ENCODE data around the gene ZBTB39. TPM values are rescaled to one million over a fixed set of nuclear protein-coding genes. Genes with fewer than 3 reads are reported as not detected.
A peak's percentile ranks its signal among the peaks of the same experiment; 100 is the strongest.

The ZBTB39 gene
- total and polyA plus RNA-seq, 2 of the 13 experiments (the other 11 are each of a cell fraction or from before 2014, with no cell fraction given) = 6.5 to 6.9 TPM

GRCh38 chr12:56987551-56988053, 18.7 kb downstream of the ZBTB39 start (continued):
- TF ChIP-seq STAT6 (CRISPR knock-in tag; IDR thresholded peaks at IDR 0.05; ENCODE audit: borderline replicate concordance) = no peak
- no peak for TF ChIP-seq RXRA (CRISPR knock-in tag; IDR thresholded peaks at IDR 0.05)
- 0 out of 2 replicates have a peak, but pooled peaks have one; percentile 50 for TF ChIP-seq MIER2 (CRISPR knock-in tag; IDR thresholded peaks at IDR 0.05)
- peak; percentile 98 for TF ChIP-seq ZNF766 (CRISPR knock-in tag; IDR thresholded peaks at IDR 0.05; ENCODE audit: borderline replicate concordance)
- TF ChIP-seq MTERF4 (CRISPR knock-in tag; IDR thresholded peaks at IDR 0.05) = no peak
- peak; percentile 45; the same call in 1 of the 2 replicates for TF ChIP-seq KDM2A (CRISPR knock-in tag; IDR thresholded peaks at IDR 0.05; ENCODE audit: borderline replicate concordance, low read depth)
- peak; percentile 59; the same call in 1 of the 2 replicates for TF ChIP-seq SALL1 (CRISPR knock-in tag; IDR thresholded peaks at IDR 0.05)
- peak; percentile 94 for TF ChIP-seq RAD21 (CRISPR knock-in tag; IDR thresholded peaks at IDR 0.05)
- peak; percentile 20; the same call in 1 of the 2 replicates for TF ChIP-seq MEIS2 (CRISPR knock-in tag; IDR thresholded peaks at IDR 0.05)
- peak; percentile 95 for TF ChIP-seq CTCF (CRISPR knock-in tag; IDR thresholded peaks at IDR 0.05)
- no peak for TF ChIP-seq MEF2D (CRISPR knock-in tag; IDR thresholded peaks at IDR 0.05)
- peak; percentile 35 for TF ChIP-seq XRCC5 (optimal IDR thresholded peaks at IDR 0.05; ENCODE audit: low read length)
- TF ChIP-seq THAP11 (CRISPR knock-in tag; IDR thresholded peaks at IDR 0.05) = 0 out of 2 replicates have a peak, but pooled peaks have one; percentile 30
